ENCODE measurements around the gene ADAMTS2.

The ADAMTS2 gene

DNA sequence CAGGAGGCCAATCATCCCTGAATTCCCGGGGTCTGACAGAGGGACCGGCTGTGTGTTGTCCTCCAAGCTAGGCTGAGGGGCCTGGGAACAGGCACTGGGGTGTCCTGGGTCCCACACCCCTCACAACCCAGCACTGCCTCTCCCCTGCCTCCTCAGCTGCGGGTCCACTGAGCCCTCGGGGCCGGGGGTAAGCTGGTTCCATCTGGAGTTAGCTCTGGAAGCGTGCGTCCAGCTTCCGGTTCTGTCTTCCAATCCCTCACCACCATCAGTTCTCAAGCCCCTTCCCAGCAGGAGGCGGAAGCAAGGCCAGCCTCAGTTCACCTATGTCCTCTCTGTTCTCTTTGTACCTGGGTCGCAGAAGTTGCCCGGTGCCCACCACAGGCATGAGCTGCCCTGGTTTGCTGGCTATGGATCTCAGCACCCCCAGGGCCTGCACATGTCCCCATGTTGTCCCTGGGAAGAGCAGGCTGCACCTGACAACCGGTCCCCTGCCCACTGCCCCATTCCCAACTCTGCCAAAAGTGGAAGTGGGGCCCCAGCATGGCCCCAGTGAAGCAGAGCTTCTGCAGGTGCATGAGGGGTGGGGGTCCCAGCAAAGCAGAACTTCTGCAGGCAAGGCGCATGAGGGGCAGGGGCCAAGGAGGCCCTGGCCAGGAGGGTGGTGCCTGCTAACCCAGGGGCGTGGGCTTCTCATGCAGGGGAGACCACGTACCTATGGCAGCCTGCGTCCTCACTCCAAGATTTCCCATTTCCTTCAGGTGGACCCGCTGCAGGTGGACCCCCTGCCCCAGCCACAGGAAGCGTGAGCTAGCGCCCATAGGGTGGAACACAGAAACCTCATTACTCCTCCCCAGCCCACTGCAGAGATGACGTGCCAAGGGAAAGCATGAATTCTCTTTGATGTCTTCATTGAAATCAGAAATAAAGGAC is 173.2 kb downstream of the ADAMTS2 start:
- TF ChIP-seq CTCF (IDR thresholded peaks at IDR 0.05; ENCODE audit: low read depth, low read length, missing control alignments), result no peak
- DNase-seq (ENCODE audit: extremely low read depth, low read depth), result no peak
- H3K4me3 ChIP-seq (replicated peaks; ENCODE audit: low read depth, low read length), result no peak overlapping the region

- no peak overlapping the region for H3K4me3 ChIP-seq (replicated peaks; ENCODE audit: low read depth, low read length)
- no peak for DNase-seq (ENCODE audit: extremely low read depth, low read depth)
- TF ChIP-seq CTCF (IDR thresholded peaks at IDR 0.05; ENCODE audit: low read depth, low read length, missing control alignments), result no peak
Measured at GRCh38 chr5:179171251-179171815, 173.9 kb downstream of the ADAMTS2 start.

DNA sequence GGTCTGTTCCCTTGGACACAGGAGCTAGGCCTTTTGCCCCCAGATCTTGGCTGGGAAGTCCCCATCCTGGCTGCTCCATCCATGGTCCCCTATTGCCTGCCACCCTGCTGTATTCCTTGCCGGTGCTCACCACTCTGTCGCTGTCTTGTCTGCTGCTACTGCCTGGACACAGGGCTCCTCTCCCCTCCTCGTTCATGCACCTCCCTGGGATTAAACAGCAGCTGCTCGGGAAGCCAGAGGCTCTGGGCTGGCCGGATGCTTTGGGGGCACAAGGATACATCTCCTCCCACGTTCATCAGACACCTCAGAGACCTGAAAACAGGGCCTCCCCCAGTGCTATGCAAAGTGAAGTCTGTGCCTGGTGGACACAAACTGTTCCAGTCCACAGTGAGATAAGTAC is 174.7 kb downstream of the ADAMTS2 start:
- no peak for TF ChIP-seq CTCF (IDR thresholded peaks at IDR 0.05; ENCODE audit: low read depth, low read length, missing control alignments)
- H3K4me3 ChIP-seq (replicated peaks; ENCODE audit: low read depth, low read length), result no peak overlapping the region
- no peak for DNase-seq (ENCODE audit: extremely low read depth, low read depth)

GRCh38 chr5:179169836-179170235 is 175.4 kb downstream of the ADAMTS2 start:
- no peak overlapping the region for H3K4me3 ChIP-seq (replicated peaks; ENCODE audit: low read depth, low read length)
- no peak for DNase-seq (ENCODE audit: extremely low read depth, low read depth)
- no peak for TF ChIP-seq CTCF (IDR thresholded peaks at IDR 0.05; ENCODE audit: low read depth, low read length, missing control alignments)

DNA sequence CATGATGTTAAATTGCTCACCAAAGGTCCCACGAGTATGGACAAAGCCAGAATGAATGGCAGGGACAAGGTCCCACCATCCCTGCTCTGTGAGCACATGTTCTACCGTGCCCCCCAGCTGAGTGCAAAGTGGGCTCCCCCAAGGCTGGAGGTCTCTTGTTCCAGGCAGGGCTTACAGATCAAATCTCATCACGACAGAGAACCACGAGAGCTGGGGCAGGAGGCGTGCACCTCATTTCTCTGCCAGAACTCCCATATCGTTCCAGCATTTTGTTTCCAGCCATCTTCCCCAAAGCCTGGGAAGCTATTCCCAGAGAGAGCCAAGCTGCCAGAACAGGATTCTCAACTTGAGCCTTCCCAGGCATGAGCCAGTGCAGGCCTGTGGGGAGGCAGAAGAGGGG is 176.6 kb downstream of the ADAMTS2 start:
- TF ChIP-seq CTCF (IDR thresholded peaks at IDR 0.05; ENCODE audit: low read depth, low read length, missing control alignments), result no peak
- DNase-seq (ENCODE audit: extremely low read depth, low read depth), result no peak
- H3K4me3 ChIP-seq (replicated peaks; ENCODE audit: low read depth, low read length), result no peak overlapping the region

DNA sequence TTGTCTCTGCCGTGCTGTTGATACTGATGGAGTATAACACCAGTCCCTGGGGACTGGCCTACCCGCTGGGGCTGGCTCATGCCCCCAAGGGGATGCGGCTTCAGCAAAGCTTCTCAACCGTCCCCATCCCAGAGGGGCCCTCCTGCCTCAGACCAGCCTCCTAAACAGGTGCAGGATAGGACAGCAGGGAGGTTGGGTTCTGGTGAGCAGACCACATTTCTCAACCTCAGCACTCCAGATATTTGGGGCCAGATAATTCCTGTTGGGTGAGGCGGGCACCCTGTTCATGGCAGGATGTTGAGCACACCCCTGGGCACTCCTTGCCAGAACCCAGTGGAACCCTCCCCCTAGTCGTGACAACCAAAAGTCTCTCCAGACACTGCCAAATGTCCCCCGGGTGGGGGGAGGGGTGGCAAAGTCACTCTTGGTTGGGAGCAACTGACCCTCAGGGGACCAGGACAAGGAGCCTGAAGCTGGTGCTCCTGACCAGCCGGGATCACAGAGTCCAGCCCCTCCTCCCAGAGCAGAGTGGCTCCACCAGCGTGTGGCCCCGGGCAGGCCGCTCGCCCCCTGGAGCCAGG is 177.3 kb downstream of the ADAMTS2 start:
- H3K4me3 ChIP-seq (replicated peaks; ENCODE audit: low read depth, low read length), result no peak overlapping the region
- no peak for DNase-seq (ENCODE audit: extremely low read depth, low read depth)
- no peak for TF ChIP-seq CTCF (IDR thresholded peaks at IDR 0.05; ENCODE audit: low read depth, low read length, missing control alignments)
